Panc1 (cell line): ENCODE data around the gene C1D. TPM values are rescaled to one million over a fixed set of nuclear protein-coding genes. Genes with fewer than 3 reads are reported as not detected.

Source experiments
- ATAC-seq: fragments of 200-7000 bp; cut with Tn5 transposase; 2 replicates; pipeline ENCODE4 v1.9.1; 2020; ENCODE audit warnings: mild to moderate bottlenecking, moderate library complexity
- BruUV-seq: library from RNA; stranded (reverse); fragments of 400-500 nt; replicated peaks from 2 replicates; lab custom pipeline; 2021; lab: Mats Ljungman, UMichigan
- CTCF ChIA-PET: fragments of 300-600 bp; sonication (Branson Sonifier 250); formaldehyde crosslinking; loops from one replicate; lab custom pipeline; 2022; ENCODE audit warnings: antibody characterized with exemption; lab: Charles Lee
- POLR2A ChIA-PET: fragments of 300-600 bp; sonication (Branson Sonifier 250); formaldehyde crosslinking; loops from one replicate; lab custom pipeline; 2022; ENCODE audit warnings: antibody characterized with exemption; lab: Charles Lee
- DNase-seq: peaks from one replicate; pipeline ENCODE4 v3.0.0-alpha.2; 2010; ENCODE audit warnings: low read depth, low spot score
- H3K27ac ChIP-seq: 2 replicates; pipeline ENCODE4 v1.5.1; 2011; ENCODE audit warnings: mild to moderate bottlenecking, low read length, inconsistent platforms
- H3K27me3 ChIP-seq: fragments of 200-500 bp; sonication (Bioruptor generic); 2 replicates; pipeline ENCODE4 v1.6.0; 2014; ENCODE audit warnings: low read length, inconsistent platforms; ENCODE audit not compliant: control insufficient read depth, insufficient read depth
- H3K36me3 ChIP-seq: fragments of 200-500 bp; sonication (Bioruptor generic); 2 replicates; pipeline ENCODE4 v1.5.1; 2014; ENCODE audit warnings: inconsistent platforms, mild to moderate bottlenecking, low read length, moderate library complexity; ENCODE audit not compliant: control insufficient read depth, insufficient read depth
- H3K4me1 ChIP-seq: 2 replicates; pipeline ENCODE4 v1.5.1; 2011; ENCODE audit warnings: inconsistent platforms, mild to moderate bottlenecking, low read length, moderate library complexity; ENCODE audit not compliant: control insufficient read depth, insufficient read depth
- H3K4me3 ChIP-seq, 2 experiments: 2 replicates each; pipeline ENCODE4 v1.5.1; 2011 to 2012; ENCODE audit warnings: low read depth in 2 of 2, low read length in 2 of 2, mild to moderate bottlenecking in 2 of 2, inconsistent platforms in 1 of 2, moderate library complexity in 1 of 2
- H3K9me3 ChIP-seq: fragments of 200-500 bp; sonication (Bioruptor generic); 2 replicates; pipeline ENCODE4 v1.5.1; 2014; ENCODE audit warnings: low read depth, mild to moderate bottlenecking, inconsistent platforms, low read length, moderate library complexity; ENCODE audit not compliant: control insufficient read depth, insufficient read depth
- CTCF ChIP-seq: fragments of 450-650 bp; IDR thresholded peaks from 2 replicates; pipeline ENCODE4 v1.5.1; 2017; ENCODE audit warnings: mild to moderate bottlenecking
- POLR2AphosphoS5 ChIP-seq: IDR thresholded peaks from 2 replicates; pipeline ENCODE4 v1.6.1; 2012; ENCODE audit warnings: mild to moderate bottlenecking, low read depth, low read length, moderate library complexity
- REST ChIP-seq, 2 experiments: IDR thresholded peaks; 2 replicates each; pipeline ENCODE4 v1.6.1; 2011 to 2012; ENCODE audit warnings: low read depth in 2 of 2, control low read depth in 1 of 2, low read length in 1 of 2, mild to moderate bottlenecking in 1 of 2, moderate library complexity in 1 of 2; ENCODE audit not compliant: insufficient read depth in 1 of 2
- SIN3A ChIP-seq: IDR thresholded peaks from 2 replicates; pipeline ENCODE4 v1.6.1; 2012; ENCODE audit warnings: low read depth, mild to moderate bottlenecking, low read length, moderate library complexity, borderline replicate concordance; ENCODE audit not compliant: insufficient read depth
- TCF7L2 ChIP-seq: IDR thresholded peaks from 2 replicates; pipeline ENCODE4 v1.6.1; 2011; ENCODE audit warnings: mild to moderate bottlenecking, low read depth, low read length, inconsistent platforms
- in situ Hi-C: cut with HindIII; loops from 2 replicates; pipeline ENCODE4 v1.10.0; 2016; ENCODE audit warnings: low sequenced_read_pairs, low pct_unique_long_range_greater_than_20kb
- intact Hi-C: fragments of 100-400 bp; cut with micrococcal nuclease; formaldehyde crosslinking; loops from one replicate; pipeline ENCODE4 v1.10.0; 2022; ENCODE audit not compliant: unreplicated experiment
- total RNA-seq: library from RNA; stranded (reverse); gene quantifications from one replicate; pipeline ENCODE4 v1.2.1, GENCODE V29; 2021; ENCODE audit not compliant: unreplicated experiment

Gene C1D
- total RNA-seq, 1 experiment from 2014 or later, result 16.8 TPM

- in situ Hi-C loops, result no loop called here
- DNase-seq (no peak), ATAC-seq (no peak)
- no peaks in the 10 kb centered on the region for H3K36me3 ChIP-seq
- H3K9me3 ChIP-seq, result no peaks in the 10 kb centered on the region
- TF ChIP-seq SIN3A (no peak), CTCF (no peak), TCF7L2 (no peak), POLR2AphosphoS5 (no peak), REST (IDR thresholded peaks at IDR 0.05; ENCODE audit: insufficient read depth in 1 of 2, low read depth in 2 of 2, low read length in 1 of 2) (no peak)
- no TSS peak for BruUV-seq
- intact Hi-C loops, result no loop called here
- H3K4me1 ChIP-seq, result no peaks in the 10 kb centered on the region
- H3K4me3 ChIP-seq, result no peak overlapping the region
- no peaks in the 10 kb centered on the region for H3K27me3 ChIP-seq
- no peak overlapping the region for H3K27ac ChIP-seq
- ChIA-PET POLR2A (no interaction called here), CTCF (no interaction called here)
These were observed 62.5 kb downstream of the C1D start for GRCh38 chr2:68000170-68000825.

- BruUV-seq, result no TSS peak
- no peaks in the 10 kb centered on the region for H3K27me3 ChIP-seq
- ATAC-seq, result no peak
- no peak for TF ChIP-seq CTCF
- TF ChIP-seq POLR2AphosphoS5, result no peak
- TF ChIP-seq TCF7L2, result no peak
- TF ChIP-seq SIN3A, result no peak
- TF ChIP-seq REST (IDR thresholded peaks at IDR 0.05; ENCODE audit: insufficient read depth in 1 of 2, low read depth in 2 of 2, low read length in 1 of 2), result no peak
- no peaks in the 10 kb centered on the region for H3K9me3 ChIP-seq
- DNase-seq, result no peak
- H3K4me1 ChIP-seq, result no peaks in the 10 kb centered on the region
- ChIA-PET POLR2A (no interaction called here), CTCF (no interaction called here)
- no peaks in the 10 kb centered on the region for H3K36me3 ChIP-seq
- H3K4me3 ChIP-seq, result no peak overlapping the region
- in situ Hi-C loops (no loop called here), intact Hi-C loops (no loop called here)
- H3K27ac ChIP-seq, result no peak overlapping the region
These were observed 63.5 kb downstream of the C1D start for GRCh38 chr2:67999332-67999731.
